ENCODE results near the gene PALM.
"Not testable (repeated sequence)": the region's sequence is repeated elsewhere in the genome, so short reads cannot be mapped to it uniquely, and the experiment has no call there.

The PALM gene, protein sequence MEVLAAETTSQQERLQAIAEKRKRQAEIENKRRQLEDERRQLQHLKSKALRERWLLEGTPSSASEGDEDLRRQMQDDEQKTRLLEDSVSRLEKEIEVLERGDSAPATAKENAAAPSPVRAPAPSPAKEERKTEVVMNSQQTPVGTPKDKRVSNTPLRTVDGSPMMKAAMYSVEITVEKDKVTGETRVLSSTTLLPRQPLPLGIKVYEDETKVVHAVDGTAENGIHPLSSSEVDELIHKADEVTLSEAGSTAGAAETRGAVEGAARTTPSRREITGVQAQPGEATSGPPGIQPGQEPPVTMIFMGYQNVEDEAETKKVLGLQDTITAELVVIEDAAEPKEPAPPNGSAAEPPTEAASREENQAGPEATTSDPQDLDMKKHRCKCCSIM

DNA sequence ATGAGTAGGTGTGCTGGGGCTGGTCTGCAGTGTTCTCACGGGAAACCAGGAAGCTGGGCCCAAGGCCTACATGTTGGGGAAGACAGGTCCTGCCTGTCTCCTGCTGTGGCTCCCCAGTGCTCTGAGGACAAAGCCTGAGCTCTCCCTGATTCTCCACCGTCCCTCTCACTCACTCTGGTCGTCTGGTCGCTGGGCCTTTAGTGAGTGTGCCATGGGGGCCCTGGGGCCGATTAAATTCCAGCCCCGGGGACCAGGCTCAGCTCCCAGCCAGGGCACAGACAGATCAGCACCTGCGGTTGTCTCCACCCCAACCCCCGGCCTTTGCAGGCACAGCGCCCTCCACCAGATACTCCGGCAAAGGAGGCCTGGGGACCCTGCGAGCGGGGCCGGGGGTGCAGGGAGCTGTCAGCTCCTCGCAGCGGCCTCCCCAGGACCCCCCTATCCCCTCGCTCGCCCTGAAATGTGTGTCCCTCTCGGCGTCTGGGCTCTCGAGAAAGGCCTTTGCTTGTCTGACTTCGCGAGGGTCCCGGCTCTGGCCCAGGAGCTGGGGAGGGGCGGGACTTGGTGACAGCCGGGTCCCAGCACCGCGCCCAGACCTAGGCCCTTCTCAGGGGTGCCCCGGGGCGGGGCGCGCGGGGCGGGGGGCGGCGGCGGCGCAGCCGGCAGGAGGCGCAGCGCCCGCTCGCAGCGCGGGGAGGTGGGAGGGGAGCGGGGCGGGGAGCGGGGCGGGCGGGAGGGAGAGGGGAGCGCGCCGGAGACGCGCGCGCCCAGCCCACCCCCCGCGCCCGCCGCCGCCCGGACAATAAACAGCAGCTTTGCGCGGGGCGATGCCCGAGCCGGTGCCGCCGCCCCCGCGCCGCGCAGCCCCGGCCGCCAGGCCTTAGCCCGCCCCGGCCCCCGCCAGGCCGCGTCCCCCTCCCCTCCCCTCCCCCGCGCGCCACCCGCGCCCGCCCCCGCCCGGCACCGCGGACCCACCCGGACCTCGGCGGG, at the start of gene PALM:
TSS of gene PALM (plus strand) at position 782 of the 990 bp plus-strand sequence. CDS start 212 bp downstream, outside the sequence.
- DNase-seq, result no peak

DNA sequence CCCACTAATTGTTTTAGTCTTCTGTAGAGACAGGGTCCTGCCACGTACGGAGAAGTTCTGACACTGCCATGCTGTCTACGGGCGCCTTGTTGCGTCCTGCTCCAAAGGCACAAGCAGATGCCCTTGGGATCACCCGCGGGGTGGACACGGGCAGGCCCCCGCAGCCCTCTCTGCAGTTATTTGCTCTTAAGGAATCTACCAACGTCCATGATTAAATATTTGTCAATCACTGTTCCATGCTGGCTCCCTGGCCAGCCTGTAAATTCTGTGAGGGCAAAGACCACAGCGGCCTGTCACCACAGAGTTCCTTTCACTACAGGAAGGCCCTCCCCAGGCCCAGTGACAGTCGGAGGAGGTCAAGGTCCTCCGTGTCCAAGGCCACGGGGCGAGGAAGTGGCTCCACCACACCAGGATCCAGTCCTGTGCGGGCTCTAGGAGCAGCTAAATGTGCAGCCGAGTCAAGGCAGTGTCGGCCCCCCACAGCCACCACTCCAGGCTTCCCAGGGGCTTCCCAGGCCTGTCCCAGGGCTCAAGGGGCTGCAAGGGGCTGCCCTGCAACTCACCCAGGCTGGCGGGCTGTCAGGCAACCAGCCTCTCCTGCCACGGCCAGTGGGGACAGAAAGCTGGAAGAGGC, 47.8 kb upstream of the PALM start:
- DNase-seq, result no peak

DNA sequence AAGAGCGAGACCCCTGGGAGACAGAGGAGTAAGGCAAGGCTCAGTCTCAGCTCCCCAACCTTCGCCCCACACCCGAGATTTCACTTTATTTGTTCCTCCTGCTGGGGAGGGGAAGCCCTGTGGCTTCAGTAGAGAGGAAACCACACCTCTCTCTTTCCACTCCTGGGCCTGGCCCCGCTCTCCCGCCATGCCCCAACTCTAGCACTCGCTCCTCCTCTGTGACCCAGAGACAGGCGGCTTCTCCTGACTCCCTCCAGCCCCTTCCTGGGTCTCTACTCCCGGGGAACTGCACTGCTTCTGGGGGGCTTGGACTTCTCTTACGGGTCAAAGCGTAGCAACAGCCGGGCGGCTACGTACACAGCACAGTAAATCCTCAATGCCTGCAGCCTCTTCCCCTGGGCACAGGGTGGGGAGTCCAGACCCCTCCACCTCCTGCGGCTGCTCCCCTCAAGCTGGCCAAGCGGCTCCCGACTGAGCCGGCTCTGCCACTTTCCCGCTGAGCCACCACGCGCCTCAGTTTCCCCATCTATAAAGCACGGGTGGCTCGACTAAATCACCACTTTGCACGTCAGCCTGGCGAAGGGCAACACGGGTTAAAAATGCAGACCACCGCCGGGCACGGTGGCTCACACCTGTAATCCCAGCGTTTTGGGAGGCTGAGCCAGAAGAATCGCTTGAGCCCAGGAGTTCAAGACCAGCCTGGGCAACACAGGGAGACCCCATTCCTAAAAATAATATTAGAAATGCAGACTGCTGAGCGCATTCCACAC, 47.1 kb upstream of the PALM start:
- no peak for DNase-seq

DNA sequence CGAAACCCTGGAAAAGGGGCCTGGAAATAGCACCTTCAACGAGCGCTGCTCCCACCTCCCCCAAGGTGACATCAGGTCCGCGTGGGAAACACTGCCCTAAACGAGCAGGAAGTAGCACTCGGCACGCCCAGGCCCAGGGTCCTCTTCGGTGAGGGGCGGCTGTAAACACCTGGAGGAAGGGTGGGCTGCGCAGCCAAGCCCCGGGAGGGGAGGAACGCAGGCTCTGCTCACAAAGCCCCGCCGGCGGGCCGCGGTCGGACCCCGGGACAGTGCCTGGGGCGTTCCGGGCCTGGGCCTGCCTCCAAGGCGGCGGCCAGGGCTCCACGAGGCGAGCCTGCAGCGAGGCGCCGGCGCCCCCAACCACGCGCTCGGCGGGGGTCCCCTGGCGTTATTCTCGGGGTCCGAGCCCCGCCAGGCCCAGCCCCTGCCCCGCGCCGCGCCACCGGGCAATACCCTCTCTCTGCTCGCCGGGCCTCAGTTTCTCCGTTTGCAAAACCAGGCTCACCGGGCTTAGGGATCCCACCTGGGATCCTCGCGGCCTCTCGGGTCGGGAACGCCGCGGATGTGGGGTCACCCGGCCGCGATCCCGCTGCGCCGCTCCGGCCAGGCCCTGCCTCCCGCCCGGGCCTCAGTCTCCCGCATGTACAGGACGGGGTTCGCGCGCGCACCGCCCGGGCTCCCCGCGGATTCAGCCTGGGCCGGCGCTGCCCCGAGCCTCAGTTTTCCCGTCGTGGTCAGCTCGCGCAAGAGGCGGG, 46.4 kb upstream of the PALM start:
- DNase-seq, result no peak

DNA sequence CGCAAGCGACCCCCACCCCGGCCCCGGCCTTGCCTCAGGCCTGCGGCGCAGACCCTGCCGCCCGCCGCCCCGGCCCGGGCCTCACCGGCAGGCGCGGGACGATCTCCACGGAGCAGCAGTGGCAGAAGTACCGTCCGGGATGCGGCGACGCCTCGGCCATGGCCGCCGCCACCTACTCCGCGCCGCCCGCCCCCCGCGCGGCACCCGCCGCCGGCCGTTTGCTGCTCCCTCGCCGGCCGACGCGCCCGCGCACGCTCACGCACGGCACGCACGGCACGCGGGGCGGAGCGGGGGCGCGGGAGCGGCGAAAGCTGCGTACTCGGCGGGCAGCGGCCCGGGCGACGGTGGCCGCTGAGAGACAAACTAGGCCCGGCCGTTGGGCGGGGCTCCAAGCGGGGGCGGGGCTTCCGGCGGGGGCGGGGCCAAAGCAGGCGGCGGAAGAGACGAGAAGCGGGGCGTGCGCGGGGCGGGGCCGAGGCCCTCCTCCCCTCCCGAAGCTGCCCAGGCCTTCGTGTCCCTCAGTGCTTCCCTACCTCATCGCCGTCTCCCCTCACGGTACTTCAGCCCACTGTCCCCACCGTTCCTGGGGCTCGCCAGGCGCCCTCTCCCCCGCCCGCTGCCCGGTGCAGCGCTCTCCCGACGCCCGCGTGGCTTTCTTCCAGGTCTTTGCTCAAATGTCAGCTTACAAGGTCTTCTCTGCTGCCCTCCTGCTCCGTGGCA, 45.6 kb upstream of the PALM start, which contains the start of gene RNF126:
TSS of gene RNF126 (minus strand) at position 253 of the 720 bp plus-strand sequence. CDS start at position 160, 93 bp downstream.
- DNase-seq, result peak; percentile 48

DNA sequence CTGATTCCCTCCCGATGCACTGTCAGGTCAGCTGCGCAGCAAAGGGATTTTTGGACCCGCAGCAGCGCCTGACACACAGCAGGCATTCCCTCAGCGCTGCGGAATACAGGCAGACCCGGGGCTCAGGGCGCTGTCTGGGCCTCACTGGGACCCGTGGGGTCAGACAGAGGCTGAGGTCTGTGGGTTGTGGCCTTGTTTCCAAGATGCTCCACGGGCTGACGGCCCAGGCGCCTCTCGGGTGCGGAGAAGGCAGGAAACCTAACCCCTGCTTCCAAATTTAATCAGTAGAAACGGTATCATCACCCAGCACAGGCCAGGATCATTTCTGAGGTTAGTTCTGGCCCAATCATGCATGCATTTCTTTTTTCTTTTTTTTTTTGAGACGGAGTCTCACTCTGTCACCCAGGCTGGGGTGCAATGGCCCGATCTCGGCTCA, 45.0 kb upstream of the PALM start:
- DNase-seq, result no peak

DNA sequence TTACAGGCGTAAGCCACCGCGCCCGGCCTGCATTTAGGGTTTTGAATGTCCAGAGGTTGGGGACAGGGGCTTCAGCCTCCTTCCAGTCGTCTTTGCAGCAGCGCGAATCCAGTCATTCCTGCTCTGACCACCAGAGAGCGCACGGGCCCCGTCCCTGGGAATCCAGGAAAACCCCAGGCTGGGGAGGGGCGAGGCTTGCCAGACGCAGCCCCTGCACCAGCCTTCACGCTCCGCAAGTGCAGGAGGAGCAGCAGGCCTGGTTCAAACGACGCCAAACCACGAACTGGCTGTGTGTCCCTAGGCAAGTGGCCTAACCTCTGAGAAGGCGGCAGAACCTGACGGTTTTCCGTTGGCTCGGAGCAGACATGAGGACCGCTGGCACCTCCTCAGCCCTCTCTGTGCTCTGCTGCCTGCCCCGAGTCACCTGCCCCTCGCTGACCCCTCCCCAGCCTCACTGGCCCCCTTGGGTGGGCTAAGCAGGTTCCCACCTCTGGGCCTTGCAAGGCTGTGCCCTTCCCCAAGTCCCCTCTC, 43.8 kb upstream of the PALM start:
- peak; percentile 30 for DNase-seq

DNA sequence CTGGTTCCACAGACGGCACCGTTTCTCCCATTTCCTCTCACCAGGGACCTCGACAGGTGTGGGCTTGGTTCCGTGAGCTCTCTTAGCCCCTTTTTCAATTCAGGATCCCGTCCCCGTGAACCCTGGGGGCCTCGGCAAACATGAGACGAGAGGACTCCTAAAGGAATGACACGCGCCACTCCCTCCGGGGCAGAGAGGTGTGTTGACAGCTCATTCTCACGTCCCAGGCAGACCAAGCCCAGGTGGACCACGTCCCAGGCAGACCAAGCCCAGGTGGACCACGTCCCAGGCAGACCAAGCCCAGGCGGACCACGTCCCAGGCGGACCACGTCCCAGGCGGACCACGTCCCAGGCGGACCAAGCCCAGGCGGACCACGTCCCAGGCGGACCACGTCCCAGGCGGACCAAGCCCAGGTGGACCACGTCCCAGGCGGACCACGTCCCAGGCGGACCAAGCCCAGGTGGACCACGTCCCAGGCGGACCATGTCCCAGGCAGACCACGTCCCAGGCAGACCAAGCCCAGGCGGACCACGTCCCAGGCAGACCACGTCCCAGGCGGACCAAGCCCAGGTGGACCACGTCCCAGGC, 41.7 kb upstream of the PALM start:
- not testable (repeated sequence) for DNase-seq

DNA sequence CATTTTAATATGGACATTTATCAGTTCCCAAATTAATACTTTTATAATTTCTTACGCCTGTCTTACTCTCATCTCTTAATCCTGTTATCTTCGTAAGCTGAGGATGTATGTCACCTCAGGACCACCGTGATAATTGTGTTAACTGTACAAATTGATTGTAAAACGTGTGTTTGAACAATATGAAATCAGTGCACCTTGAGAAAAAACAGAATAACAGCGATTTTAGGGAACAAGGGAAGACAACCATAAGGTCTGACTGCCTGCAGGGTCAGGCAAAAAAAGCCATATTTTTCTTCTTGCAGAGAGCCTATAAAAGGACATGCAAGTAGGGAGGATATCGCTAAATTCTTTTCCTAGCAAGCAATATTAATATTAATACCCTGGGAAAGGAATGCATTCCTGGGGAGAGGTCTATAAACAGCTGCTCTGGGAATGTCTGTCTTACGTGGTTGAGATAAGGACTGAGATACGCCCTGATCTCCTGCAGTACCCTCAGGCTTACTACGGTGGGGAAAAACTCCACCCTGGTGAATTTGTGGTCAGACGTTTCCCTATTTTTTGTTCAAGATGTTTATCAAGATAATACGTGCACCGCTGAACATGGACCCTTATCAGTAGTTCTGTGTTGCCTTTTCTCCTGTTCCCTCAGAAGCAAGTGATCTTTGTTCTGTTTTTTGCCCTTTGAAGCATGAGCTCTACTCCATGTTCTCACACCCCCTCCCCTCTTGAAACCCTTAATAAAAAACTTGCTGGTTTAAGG, 39.9 kb upstream of the PALM start:
- not testable (repeated sequence) for DNase-seq

DNA sequence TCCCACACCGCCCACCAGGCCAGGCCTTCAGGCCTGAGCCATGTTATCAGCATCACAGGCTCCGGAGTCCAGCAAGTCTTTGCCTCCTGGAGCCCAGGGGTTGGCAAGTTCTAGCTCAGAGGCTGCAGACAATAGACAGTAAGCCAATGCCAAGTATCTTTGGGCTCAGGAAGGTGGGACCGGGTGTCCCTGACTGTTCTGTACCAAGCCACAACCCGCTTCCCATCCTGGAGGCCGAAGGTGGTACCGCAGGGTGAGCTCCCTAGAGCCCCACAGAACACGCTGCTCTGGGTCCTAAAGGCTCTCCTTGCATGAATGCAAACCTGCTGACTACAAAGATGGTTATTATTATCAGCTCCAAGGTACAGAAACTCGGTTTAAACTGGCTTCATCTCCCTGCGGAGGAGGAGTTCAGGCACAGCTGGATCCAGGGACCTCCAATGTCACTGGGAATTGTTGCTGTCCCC, 38.1 kb upstream of the PALM start:
- no peak for DNase-seq

DNA sequence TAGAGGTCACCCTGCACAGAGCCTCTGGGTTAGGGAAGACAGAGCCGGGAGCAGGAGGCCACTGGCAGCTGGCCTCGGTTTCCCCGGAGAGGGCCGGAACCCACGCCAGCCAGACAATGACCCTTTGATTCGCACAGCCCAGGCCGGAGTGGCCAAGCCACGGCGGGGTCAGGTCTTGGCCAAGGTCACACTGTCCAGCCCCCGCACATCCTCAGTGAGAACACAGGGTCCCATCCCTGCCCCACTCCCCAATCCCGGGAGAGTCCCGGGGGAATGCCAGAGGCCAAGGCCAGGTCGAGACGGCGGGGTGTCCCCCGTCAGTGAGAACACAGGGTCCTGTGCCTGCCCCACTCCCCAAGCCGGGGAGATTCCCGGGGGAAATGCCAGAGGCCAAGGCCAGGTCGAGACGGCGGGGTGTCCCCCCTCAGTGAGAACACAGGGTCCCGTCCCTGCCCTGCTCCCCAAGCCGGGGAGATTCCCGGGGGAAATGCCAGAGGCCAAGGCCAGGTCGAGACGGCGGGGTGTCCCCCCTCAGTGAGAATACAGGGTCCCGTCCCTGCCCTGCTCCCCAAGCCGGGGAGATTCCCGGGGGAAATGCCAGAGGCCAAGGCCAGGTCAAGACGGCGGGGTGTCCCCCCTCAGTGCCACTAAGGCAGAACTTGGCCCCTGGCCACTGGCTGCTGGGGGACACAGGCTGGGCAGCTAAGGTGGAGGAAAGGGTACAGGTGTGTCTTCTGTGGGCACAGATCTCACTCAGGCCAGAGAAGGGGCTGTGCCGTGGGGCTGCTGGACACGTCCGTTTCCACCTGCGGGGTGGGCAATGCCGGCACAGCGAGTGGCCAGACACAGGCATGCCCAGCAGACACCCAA, 34.2 kb upstream of the PALM start:
- no peak for DNase-seq

DNA sequence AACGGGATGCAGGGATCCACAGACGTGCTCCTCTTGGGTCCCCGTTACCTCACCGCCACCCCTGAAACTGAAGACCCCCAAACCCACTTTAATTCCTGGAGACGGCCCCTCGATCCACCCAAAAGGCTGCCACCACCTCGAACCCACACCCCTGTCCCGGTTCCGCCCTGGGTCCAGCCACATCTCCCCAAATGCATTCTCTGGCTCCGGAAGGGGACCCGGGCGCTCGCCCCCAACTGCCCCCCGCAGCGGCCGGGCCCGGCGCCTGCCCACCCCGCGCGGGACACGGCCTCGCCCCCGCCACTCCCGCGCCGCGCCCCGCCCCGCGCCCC, 32.8 kb upstream of the PALM start:
- no peak for DNase-seq

DNA sequence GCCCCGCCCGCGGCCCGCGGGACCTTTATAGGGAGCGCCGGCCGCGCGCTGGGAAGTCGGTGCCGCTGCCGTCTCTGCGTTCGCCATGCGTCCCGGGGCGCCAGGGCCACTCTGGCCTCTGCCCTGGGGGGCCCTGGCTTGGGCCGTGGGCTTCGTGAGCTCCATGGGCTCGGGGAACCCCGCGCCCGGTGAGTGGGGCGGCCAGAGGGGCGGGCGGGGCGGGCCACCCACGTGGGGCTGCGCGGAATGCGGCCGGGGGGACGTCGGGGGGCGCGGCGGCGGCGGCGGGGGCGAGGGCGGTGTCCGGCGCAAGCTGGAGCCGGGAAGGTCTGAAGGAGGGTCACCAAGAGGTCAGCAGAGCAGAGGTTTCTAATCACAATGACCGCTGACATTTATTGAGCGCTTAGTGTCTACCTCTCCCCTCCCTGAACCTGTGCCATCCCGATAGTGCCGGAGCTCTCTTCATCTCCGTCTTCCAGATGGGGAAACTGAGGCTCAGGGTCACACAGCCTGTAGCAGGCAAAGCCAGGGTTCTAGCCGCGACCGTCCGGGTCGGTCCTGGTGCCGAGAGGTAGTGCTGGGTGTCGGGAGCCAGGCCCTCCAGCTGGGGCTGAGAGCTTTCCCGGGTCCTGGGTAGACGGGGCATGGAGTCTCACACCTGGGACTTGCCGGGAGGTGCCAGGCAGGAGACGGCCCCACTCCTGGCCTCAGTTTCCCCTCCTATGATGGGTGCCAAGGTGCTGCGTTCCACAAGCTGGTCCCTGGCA, 32.2 kb upstream of the PALM start, which contains the start of gene FSTL3:
TSS of gene FSTL3 (plus strand) at position 54 of the 767 bp plus-strand sequence. CDS start at position 86, 32 bp downstream.
- DNase-seq, result no peak

DNA sequence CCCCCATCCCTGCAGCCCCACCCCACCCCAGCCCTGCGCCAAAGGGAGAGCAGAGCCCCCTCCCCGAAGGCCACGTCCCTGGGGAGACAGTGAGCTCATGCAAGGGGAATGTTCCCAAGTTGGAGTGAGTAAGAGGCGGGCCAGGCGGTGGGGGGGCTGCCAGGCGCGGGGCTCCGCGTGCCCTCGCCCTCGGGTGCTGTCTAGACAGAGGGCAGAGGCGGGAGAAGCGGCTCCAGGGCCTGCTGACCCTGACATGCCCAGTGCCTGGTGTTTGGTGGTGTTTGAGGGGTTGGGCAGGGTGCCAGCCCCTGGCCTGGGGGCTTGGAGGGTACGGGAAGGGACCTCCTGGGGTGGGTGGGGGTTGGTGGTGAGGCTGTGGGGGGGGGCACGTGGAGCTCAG, 31.5 kb upstream of the PALM start:
- DNase-seq, result no peak

DNA sequence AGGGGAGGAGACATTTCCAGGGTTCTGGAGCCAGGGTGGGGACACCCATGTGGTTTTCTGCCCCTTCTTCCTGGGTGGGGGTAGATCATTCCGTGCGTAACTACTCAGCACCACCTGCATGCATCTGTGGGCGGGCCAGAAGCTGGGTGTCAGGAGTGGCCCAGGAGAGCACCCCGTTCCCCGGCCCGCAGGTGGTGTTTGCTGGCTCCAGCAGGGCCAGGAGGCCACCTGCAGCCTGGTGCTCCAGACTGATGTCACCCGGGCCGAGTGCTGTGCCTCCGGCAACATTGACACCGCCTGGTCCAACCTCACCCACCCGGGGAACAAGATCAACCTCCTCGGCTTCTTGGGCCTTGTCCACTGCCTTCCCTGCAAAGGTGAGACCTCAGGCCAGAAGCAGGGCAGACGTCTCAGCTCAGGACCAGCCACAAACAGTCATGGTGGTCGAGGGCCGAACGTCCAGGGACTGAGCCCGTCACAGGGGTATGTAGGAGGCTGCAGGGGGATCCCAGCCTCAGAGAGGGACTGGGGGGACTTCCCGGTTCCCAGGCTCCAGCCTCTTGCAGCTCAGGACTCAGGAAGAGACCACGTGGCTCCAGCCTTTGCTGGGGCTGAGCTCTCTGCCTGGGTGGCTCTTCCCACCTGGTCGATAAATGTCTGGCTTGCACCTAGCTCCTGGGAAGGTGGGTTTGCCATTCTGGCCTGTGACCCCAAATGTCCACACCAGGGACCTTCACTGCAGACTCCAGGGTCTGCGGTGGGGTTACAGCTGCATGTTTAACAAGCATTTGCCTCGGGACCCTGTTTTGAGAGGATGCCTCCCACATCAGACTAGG, 30.9 kb upstream of the PALM start:
- DNase-seq, result no peak

DNA sequence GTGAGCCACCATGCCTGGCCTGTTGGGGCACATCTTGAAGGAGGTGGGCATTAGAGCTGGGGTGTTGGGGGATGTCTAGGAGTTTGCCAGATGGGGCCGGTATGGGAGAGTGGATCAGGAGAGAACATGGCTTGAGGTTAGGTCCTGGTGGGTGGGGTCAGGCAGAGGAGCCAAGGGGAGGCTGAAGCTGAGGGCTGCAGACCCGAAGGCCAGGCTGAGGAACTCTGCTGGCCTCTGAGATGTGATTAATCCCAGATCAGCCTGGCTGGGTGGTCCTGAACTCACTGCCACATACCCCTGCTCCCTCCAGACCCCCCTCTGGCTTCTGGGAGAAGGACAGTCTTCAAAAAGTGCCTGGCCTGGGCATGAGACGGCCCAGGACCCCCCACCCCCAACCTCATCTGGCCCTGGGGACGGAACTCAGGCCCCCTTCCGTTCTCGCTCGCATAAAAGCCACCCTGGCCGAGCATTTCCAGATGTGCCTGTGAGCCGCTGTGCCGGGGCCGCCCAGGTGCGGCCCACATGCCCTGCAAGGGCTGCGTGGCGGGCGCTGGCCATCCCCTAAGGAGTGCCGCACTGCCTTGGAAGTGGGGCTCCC, 29.8 kb upstream of the PALM start:
- DNase-seq, result no peak
